HepG2 (cell line): ENCODE data around the gene SLC25A18. TPM values are rescaled to one million over a fixed set of nuclear protein-coding genes. Genes with fewer than 3 reads are reported as not detected.

Source experiments
- ARID2 ChIP-seq: sonication (generic); formaldehyde crosslinking; IDR thresholded peaks from 2 replicates; pipeline ENCODE4 v1.8.1; 2022; ENCODE audit warnings: mild to moderate bottlenecking, missing genetic modification reagents, borderline replicate concordance
- HIVEP1 ChIP-seq: sonication (generic); formaldehyde crosslinking; IDR thresholded peaks from 2 replicates; pipeline ENCODE4 v1.4.0; 2020; ENCODE audit warnings: mild to moderate bottlenecking, missing genetic modification reagents
- HNRNPLL ChIP-seq: fragments of 200-400 bp; formaldehyde crosslinking; IDR thresholded peaks from 2 replicates; pipeline ENCODE4 v1.6.1; 2017; ENCODE audit warnings: mild to moderate bottlenecking, low read depth, low read length; ENCODE audit not compliant: poor library complexity, severe bottlenecking
- KDM4B ChIP-seq: sonication (generic); formaldehyde crosslinking; IDR thresholded peaks from 2 replicates; pipeline ENCODE4 v1.4.0; 2020; ENCODE audit warnings: missing genetic modification reagents
- MAFK ChIP-seq, 2 experiments: IDR thresholded peaks in 1 of 2; conservative IDR thresholded peaks in 1 of 2; 2 replicates each; pipeline ENCODE4 v1.6.1; 2011; ENCODE audit warnings: improper control_type of control experiment in 2 of 2, low read length in 2 of 2
- MED8 ChIP-seq: sonication (generic); formaldehyde crosslinking; IDR thresholded peaks from 2 replicates; pipeline ENCODE4 v1.8.1; 2023; ENCODE audit warnings: mild to moderate bottlenecking, missing genetic modification reagents; ENCODE audit not compliant: insufficient replicate concordance
- MTA3 ChIP-seq: sonication (generic); formaldehyde crosslinking; IDR thresholded peaks from 2 replicates; pipeline ENCODE4 v1.4.0; 2020; ENCODE audit warnings: missing genetic modification reagents
- PHF5A ChIP-seq: IDR thresholded peaks from one replicate; pipeline ENCODE4 v1.6.1; 2018; ENCODE audit warnings: low read depth, missing genetic modification reagents; ENCODE audit not compliant: unreplicated experiment
- REST ChIP-seq, 2 experiments: IDR thresholded peaks; 2 replicates each; pipeline ENCODE4 v1.6.1; 2011 to 2012; ENCODE audit warnings: low read length in 2 of 2, borderline replicate concordance in 1 of 2, low read depth in 1 of 2, mild to moderate bottlenecking in 1 of 2, moderate library complexity in 1 of 2
- SP2 ChIP-seq: sonication (generic); formaldehyde crosslinking; IDR thresholded peaks from 2 replicates; pipeline ENCODE4 v1.5.1; 2020; ENCODE audit warnings: mild to moderate bottlenecking, missing genetic modification reagents
- TMF1 ChIP-seq: sonication (generic); formaldehyde crosslinking; IDR thresholded peaks from 2 replicates; pipeline ENCODE4 v1.8.1; 2022; ENCODE audit warnings: low read depth, missing genetic modification reagents
- ZFP41 ChIP-seq: sonication (generic); formaldehyde crosslinking; IDR thresholded peaks from 2 replicates; pipeline ENCODE4 v1.4.0; 2020; ENCODE audit warnings: mild to moderate bottlenecking, missing genetic modification reagents, borderline replicate concordance
- ZNF121 ChIP-seq: sonication (generic); formaldehyde crosslinking; IDR thresholded peaks from 2 replicates; pipeline ENCODE4 v1.5.0; 2020; ENCODE audit warnings: mild to moderate bottlenecking, missing genetic modification reagents
- ZNF230 ChIP-seq: sonication (generic); formaldehyde crosslinking; IDR thresholded peaks from 2 replicates; pipeline ENCODE4 v1.4.0; 2020; ENCODE audit warnings: mild to moderate bottlenecking, missing genetic modification reagents
- ZNF280B ChIP-seq: sonication (generic); formaldehyde crosslinking; IDR thresholded peaks from 2 replicates; pipeline ENCODE4 v1.5.0; 2020; ENCODE audit warnings: missing genetic modification reagents, mild to moderate bottlenecking, borderline replicate concordance
- ZNF724P ChIP-seq: sonication (generic); formaldehyde crosslinking; IDR thresholded peaks from 2 replicates; pipeline ENCODE4 v1.8.0; 2022; ENCODE audit warnings: missing genetic modification reagents, borderline replicate concordance
- ZXDC ChIP-seq: sonication (generic); formaldehyde crosslinking; IDR thresholded peaks from 2 replicates; pipeline ENCODE4 v1.5.0; 2020; ENCODE audit warnings: mild to moderate bottlenecking, missing genetic modification reagents
- polyA plus RNA-seq, 8 experiments: library from polyadenylated mRNA; depleted of rRNA in 3 of 8; stranded (reverse) in 7 of 8; unstranded in 1 of 8; fragments of >200 nt; fragmentation: Illumina TruSeq in 4 of 8; extraction: Trizol in 4 of 8; gene quantifications; 2 replicates each; pipeline versions ENCODE4 v1.2.1 to v1.2.3, GENCODE V29; 2011 to 2016; ENCODE audit warnings: low read depth in 4 of 8, missing spikeins in 1 of 8, mixed read lengths in 1 of 8; ENCODE audit not compliant: insufficient read depth in 1 of 8
- total RNA-seq, 5 experiments: library from RNA; depleted of rRNA; stranded (reverse); fragments of >200 nt; fragmentation: Illumina TruSeq; extraction: Trizol; gene quantifications; 2 replicates each; pipeline ENCODE4 v1.2.3, GENCODE V29; 2016; ENCODE audit warnings: low read depth in 1 of 5
- TF ChIP-seq, protein P1 (sequence below): sonication (generic); formaldehyde crosslinking; IDR thresholded peaks from 2 replicates; pipeline ENCODE4 v1.5.0; 2020; ENCODE audit warnings: missing genetic modification reagents

Gene SLC25A18
- total and polyA plus RNA-seq, 2 of the 13 experiments (the other 11 are each of a cell fraction or from before 2014, with no cell fraction given): 0.28 to 0.75 TPM

GRCh38 chr22:17628406-17629172 is 65.3 kb downstream of the SLC25A18 start, which contains the start of gene ATP6V1E1 (continued):
- TF ChIP-seq, protein P1, sequence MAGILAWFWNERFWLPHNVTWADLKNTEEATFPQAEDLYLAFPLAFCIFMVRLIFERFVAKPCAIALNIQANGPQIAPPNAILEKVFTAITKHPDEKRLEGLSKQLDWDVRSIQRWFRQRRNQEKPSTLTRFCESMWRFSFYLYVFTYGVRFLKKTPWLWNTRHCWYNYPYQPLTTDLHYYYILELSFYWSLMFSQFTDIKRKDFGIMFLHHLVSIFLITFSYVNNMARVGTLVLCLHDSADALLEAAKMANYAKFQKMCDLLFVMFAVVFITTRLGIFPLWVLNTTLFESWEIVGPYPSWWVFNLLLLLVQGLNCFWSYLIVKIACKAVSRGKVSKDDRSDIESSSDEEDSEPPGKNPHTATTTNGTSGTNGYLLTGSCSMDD: no peak
- TF ChIP-seq MTA3 (CRISPR knock-in tag) (no peak), KDM4B (CRISPR knock-in tag) (no peak), ARID2 (CRISPR knock-in tag) (no peak), REST (IDR thresholded peaks at IDR 0.05; ENCODE audit: borderline replicate concordance in 1 of 2, low read depth in 1 of 2, low read length in 2 of 2) (no peak), ZNF230 (CRISPR knock-in tag) (no peak), MAFK (conservative IDR thresholded peaks at IDR 0.05 in 1 of 2, IDR thresholded peaks at IDR 0.05 in 1 of 2; ENCODE audit: low read length in 2 of 2) (no peak), ZNF121 (CRISPR knock-in tag) (0 out of 2 replicates have a peak, but pooled peaks have one; percentile 28), PHF5A (no peak), HNRNPLL (peak; percentile 61), ZNF280B (peak; percentile 53; the same call in 1 of the 2 replicates), ZNF724P (CRISPR knock-in tag) (no peak; the same call in 1 of the 2 replicates), TMF1 (CRISPR knock-in tag) (no peak), ZXDC (CRISPR knock-in tag) (no peak), SP2 (CRISPR knock-in tag) (peak; percentile 90), HIVEP1 (CRISPR knock-in tag) (0 out of 2 replicates have a peak, but pooled peaks have one; percentile 30), MED8 (CRISPR knock-in tag) (no peak), ZFP41 (no peak)
